Activated naive CD4-positive, alpha-beta T cell treated with Interleukin-2 at 50 U/mL for 16 hours (primary cell): Measurements from ENCODE around the gene RSPRY1.
"Not testable (repeated sequence)": the region's sequence is repeated elsewhere in the genome, so short reads cannot be mapped to it uniquely, and the experiment has no call there.

ENCODE experiments used
- DNase-seq: peaks from one replicate; pipeline ENCODE4 v3.0.0-alpha.2; 2020

RSPRY1 gene

DNA sequence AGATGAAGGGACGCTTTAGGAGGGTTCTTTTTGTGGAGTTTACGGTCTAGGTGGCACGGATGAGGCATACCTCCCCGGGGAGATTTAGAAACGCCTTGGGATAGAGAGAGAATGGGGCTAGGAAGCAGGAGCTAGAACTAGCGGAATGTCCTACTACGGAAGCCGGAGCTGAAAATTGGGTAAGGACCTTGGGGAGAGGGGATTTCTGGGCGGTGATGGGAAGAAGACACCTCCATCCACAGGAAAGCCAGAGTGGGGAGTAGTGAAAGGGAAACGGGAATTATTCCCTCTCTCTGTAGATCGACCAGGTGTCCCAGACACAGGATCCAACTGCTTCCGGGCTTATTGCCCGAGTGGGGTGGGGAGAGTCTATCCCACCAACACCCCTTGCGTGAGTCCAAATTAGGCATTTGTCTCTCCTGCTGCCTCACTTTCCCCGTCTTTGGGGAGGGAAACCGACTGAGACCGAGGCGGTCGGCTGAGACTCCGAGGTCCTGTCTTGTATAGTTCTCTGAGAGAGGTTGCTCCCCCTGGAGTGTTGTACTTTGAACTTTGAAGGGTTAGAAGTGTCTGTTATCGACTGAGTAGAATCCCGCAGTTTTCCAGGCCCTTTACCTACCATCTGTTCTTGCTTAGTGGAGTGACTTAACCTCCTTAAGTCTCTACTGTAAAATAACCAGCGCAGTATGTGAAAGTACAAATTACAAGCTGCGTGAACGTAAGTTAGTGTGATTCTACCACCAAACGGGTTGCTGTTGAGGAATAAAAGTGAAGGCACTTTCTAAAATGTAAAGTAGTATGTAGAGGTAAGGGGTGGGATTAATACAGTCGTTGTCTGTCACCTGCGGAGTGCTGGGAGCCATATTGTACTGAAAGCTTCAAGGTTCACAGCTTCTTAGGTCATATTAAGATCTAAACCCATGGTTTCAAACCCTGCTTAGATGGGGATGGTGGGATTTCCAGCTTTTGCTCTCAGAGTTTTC lies 1.0 kb downstream of the RSPRY1 start:
- peak; percentile 21 for DNase-seq

DNA sequence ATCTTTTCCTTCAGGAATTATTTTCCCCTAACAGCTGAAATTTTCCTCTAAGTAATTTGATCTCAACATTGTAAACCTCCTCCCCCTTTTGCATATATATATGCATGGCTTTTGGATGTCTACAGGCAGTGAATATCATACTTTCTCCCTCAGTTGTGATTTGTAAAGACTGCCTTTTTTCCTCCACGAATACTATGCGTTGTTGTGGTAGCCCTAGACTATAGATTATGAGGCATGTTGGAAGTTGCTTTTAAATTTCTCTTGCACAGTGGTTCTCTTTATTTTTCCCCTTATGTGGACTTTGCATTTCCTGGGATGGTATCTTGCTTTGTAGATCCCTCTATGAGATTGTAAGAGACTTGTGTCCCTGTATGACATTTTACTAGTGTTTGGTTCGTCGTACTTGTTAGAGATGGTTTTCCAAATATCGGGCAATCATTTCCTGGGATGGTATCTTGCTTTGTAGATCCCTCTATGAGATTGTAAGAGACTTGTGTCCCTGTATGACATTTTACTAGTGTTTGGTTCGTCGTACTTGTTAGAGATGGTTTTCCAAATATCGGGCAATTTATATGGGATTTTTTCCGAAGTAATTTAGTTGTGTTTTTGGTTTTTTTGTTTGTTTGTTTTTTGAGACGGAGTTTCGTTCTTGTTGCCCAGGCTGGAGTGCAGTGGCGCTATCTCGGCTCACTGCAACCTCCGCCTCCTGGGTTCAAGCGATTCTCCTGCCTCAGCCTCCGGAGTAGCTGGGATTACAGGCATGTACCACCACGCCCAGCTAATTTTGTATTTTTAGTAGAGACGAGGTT lies 2.0 kb downstream of the RSPRY1 start:
- not testable (repeated sequence) for DNase-seq

DNA sequence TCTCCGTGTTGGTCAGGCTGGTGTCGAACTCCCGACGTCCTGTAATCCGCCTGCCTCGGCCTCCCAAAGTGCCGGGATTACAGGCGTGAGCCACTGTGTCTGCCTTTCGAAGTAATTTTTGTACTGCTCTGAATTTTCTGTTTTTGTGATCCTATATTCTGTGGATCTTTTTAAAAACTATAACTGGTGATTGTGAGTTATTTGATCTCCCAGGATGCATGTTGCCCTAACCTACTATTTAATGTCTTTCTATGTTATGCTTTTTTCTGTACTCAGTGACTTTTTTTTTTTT lies 2.5 kb downstream of the RSPRY1 start:
- no peak for DNase-seq

DNA sequence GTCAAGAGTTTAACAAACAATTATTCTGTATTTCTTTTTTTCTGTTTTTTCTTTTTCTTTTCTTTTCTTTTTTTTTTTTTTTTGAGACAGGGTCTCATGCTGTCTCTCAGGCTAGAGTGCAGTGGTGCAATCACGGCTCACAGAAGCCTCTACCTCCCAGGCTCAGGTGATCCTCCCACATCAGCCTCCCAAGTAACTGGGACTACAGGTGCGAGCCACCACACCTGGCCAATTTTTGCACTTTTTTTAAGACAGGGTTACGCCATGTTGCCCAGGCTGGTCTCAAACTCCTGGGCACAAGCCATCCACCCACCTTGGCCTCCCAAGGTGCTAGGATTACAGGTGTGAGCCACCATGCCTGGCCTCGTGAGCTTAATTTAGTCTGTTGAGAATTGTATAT lies 3.4 kb downstream of the RSPRY1 start:
- not testable (repeated sequence) for DNase-seq

DNA sequence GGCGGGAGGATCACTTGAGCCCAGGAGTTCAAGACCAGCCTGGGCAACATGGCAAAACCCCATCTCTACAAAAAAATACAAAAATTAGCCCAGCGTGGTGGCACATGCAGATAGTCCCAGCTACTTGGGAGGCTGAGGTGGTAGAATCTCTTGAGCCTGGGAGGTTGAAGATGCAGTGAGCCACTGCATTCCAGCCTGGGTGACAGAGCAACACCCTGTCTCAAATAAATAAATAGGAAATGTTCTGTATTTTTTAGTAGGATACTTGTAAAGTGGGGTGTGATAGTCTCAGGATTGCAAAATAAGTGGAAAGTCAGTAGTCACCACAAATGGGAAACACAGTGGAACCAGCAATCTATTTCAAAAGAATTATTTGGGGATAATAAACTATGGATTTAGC lies 4.0 kb downstream of the RSPRY1 start:
- DNase-seq, result no peak

DNA sequence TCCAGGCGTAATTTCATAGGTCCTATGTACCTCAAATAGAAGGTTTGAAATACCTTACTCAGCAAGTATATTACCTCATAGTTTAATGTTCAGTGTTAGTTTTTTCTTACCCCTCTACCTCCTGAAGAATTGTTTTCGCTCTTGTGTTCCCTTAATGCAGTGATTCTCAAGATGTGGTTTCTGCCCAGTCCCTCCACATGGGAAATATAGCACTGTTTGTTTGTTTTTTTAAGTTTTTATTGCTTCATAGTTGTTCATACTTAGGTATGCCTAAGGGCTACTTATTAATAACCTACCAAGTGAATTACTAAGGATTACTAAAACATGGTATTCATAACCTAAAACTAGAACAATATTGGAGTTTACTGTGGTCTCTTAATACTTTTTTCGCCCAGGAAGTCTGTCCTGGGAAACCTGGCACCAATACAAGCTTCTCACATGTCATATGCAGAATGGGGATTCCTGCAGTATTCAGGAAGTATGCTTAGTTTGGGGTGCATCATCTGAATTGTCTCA lies 5.0 kb downstream of the RSPRY1 start:
- DNase-seq, result no peak

DNA sequence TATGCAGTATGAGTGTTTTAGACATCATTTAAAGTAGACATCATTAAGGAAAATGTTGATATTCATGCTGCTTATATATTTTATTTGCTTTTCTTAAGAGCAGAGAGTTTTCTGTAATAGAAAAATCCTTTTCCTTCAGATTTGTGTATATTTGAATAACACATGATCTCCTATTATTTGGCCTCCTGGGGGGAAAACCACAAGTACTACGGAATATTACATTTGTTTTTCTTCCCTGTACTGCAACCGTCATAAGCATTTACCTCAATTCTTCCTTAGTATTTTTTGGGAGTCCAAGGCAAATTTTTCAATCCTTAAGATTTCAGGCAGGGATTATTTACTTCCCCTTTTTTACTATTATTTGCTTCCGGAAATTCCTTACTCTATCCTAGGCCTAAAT lies 6.0 kb downstream of the RSPRY1 start:
- no peak for DNase-seq

DNA sequence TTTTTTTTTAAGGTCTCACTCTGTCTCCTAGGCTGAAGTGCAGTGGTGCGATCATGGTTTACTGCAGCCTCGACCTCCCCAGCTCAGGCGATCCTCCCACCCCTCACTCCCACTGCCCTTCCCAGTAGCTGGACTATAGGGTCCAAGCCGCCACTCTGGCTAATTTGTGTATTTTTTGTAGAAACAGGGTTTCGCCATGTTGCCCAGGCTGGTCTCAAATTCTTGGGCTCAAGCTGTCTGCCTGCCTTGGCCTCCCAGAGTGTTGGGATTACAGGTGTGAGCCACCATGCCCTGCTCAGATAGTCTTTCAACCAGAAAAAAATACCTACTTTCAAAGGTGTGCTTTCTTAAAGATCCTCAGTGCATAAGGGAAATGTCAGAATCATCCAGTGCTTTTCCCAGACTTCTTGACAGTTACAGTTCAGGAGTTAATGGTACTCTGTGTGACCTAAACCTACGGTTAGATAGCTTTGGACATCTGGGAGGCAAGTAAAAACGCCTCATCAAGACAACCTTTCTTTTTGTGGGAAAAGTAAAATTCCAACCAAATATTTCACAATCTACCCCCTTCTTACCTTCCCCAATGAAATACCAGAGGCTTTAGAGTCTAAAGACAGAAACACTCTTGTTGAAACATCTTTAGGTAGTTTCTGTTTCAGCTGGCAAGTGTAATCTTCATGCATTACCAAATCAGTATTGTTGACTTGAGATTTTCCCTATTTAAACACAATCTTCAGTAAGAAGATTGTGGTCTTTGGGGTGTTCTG lies 6.8 kb downstream of the RSPRY1 start:
- no peak for DNase-seq

DNA sequence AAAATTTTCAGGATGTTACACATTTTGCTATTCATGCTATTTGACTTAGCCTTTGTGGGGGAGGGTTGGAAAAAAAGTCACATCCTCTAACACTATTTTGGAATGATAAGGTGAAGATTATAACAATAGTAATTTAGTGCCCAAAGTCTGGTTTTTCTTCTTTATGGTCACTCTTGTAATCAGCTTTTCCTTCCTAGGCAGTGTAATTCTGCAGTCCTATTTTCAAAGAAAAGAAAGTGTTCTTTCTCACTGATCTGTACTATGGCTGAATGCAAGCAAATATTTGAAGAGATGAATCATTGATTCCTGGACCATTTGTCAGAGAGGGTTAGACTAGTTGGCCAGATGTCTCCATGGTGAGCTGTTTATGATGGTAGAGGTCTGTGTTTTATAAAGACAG lies 8.4 kb downstream of the RSPRY1 start:
- no peak for DNase-seq

DNA sequence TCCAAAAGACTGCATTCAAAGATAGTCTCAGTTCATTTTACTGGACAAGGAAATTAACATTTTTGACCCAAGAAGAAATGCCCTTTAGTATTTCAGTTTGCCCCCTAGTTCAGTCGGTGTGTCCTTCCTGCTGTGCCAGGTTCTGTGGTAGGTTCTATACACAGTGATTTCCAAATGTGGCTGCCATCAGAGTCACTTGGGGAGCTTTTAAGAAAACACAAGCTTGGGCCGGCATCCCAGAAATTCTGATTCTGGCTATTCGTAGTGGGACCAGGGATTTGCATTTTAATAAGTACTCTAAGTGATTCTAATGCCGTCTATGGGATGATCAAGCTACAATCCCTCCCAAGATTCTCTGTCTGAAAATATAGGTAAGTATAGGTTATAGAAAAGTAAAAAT lies 10.2 kb downstream of the RSPRY1 start:
- no peak for DNase-seq

DNA sequence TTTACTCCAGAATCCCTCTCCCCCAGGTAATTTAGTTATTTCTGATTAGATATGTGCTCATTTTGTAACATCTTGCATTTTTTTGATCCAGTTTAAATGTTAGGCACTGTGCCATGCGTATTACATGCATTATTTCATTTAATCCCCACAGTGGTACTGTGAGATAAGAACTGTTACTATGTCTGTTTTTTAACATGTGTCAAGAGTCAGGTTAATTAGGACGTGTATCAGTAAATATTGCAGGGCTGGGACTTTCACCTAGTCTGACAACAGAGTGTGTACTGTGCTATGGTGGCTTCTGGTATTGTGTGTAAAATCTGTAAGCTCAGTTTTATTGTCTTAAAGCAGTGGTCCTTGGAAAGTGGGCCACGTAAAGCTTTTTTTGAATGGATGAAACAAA lies 10.6 kb downstream of the RSPRY1 start:
- no peak for DNase-seq

DNA sequence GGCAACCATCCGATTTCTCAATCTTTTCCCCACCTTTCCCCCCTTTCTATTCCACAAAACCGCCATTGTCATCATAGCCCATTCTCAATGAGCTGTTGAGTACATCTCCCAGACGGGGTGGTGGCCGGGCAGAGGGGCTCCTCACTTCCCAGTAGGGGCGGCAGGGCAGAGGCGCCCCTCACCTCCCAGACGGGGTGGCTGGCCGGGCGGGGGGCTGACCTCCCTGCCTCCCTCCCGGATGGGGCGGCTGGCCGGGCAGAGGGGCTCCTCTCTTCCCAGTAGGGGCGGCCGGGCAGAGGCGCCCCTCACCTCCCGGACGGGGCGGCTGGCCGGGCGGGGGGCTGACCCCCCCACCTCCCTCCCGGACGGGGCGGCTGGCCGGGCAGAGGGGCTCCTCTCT lies 14.2 kb downstream of the RSPRY1 start:
- not testable (repeated sequence) for DNase-seq

DNA sequence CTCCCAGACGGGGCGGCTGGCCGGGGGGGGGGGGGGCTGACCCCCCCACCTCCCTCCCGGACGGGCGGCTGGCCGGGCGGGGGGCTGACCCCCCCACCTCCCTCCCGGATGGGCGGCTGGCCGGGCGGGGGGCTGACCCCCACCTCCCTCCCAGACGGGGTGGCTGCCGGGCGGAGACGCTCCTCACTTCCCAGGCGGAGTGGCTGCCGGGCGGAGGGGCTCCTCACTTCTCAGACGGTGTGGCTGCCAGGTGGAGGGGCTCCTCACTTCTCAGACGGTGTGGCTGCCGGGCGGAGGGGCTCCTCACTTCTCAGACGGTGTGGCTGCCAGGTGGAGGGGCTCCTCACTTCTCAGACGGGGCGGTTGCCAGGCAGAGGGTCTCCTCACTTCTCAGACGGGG lies 14.8 kb downstream of the RSPRY1 start:
- not testable (repeated sequence) for DNase-seq

DNA sequence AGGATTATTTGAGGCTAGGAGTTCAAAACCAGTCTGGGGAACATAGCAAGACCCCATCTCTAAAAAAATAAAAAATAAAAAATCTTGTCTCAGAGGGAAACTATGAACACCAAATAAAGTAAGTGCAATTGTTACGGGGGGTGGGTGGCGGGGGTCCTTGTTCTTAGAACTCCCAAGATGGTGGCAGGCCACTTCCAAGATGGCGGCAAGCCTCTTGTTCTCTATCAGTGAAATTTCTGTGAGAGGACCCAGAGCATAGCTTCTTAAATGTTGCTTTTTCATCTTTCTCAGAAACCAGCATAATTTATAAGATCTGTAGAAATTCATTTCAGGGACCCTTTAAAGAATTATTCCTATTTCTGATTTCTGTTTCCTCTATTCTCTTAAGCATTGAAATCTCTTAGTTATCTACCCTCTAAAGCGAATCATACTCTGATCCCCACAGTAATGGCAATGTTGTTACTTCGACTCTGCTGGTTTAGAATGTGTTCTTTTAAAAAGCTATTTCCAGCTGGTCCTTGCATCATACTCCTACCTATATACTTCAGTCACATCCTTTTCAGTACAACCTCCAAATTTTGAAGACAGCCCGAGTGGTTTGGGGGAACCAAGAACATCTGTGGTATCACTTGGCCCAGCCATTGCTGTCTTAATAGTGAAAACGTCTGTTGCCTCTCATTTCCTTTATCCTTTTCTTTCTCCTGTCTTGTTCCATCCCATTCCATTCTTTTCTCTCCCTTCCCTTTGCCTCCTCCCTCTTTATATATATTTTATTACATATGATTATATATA lies 16.2 kb downstream of the RSPRY1 start:
- no peak for DNase-seq

DNA sequence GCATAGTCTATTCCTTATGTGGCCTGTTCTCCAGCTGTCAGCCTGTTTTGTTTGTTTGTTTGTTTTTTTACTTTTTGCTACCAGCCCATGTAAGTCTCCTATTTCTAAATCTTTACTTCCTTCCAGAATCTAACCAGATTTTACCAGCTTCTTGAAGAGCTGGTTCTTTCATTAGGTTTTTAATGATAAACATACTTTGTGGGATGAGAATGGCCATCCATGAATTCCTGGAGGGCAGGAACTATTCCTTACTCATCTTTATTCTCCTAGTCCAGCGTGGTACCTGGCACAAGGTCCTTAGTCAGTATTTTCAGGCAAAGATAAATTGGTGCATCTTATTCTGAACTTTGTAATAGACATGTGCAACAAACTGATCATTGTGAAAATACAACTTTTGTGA lies 17.3 kb downstream of the RSPRY1 start:
- no peak for DNase-seq

DNA sequence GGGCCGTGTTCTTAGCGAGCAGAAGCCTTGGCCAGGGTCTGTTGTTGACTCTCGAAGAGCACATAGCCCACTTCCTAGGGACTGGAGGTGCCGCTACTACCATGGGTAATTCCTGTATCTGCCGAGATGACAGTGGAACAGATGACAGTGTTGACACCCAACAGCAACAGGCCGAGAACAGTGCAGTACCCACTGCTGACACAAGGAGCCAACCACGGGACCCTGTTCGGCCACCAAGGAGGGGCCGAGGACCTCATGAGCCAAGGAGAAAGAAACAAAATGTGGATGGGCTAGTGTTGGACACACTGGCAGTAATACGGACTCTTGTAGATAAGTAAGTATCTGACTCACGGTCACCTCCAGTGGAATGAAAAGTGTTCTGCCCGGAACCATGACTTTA lies 18.5 kb downstream of the RSPRY1 start:
- no peak for DNase-seq

DNA sequence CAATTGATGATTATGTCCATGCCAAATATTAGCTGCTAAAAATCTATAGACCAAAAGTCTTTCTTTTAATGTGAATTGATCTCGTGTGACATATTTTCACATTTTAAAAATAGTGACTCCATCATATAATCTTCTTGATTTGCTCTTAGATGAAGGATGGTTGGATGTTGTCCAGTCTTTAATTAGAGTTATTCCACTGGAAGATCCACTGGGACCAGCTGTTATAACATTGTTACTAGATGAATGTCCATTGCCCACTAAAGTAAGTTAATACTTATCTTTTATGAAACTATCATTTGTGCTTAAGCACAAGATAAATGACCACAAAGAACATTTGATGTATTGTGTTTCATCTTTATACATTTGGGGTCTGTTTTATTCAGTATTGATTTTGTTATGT lies 22.8 kb downstream of the RSPRY1 start:
- DNase-seq, result no peak

DNA sequence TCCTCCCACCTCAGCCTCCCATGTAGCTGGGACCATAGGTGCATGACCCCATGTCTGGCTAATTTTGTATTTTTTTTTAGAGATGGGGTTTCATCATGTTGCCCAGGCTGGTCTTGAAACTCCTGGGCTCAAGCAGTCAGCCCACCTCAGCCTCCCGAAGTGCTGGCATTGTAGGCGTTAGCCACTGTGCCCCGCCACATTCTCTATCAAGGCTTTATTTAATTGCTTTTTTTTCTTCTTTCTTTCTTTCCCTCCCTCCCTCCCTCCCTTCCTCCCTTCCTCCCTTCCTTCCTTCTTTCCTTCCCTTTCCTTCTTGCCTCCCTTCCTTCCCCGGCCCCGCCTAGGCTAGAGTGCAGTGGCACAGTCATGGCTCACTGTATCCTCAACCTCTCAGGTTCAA lies 23.7 kb downstream of the RSPRY1 start:
- no peak for DNase-seq

DNA sequence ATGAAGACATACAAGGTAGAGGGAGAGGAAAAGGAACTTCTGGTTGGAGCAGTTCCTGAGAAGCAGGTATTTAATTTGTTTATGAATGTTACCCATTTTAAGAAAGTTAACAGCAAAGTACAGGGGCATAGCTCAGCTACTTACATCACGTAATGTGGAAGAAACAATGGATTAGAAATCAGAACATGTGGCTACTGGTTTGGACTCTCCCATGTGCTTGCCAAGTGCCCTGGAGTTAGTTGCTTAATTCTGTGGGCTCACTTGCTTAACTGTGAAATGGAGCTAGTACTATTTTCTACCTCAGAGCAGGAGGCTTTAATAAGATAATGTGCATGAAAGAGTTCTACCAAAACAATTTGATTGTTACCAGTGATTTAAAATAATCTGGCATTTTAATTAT lies 27.3 kb downstream of the RSPRY1 start:
- no peak for DNase-seq

DNA sequence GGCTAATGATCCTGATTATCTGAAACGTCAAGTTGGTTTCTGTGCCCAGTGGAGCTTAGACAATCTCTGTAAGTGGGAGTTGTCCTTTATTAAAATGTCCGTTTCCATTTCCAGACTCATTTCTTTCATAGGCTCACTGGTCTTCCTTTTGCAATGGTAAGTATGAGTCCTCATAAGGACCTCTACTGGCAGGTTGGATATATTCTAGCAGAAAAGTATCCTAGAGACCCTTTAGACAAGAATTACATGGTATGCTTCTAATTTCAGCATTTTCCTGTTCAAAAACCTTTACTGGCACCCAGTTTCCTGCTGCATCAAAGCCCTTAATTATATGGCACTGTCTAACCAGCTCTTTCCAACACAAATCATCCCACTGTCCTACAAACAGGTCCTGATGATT lies 30.8 kb downstream of the RSPRY1 start:
- DNase-seq, result no peak

DNA sequence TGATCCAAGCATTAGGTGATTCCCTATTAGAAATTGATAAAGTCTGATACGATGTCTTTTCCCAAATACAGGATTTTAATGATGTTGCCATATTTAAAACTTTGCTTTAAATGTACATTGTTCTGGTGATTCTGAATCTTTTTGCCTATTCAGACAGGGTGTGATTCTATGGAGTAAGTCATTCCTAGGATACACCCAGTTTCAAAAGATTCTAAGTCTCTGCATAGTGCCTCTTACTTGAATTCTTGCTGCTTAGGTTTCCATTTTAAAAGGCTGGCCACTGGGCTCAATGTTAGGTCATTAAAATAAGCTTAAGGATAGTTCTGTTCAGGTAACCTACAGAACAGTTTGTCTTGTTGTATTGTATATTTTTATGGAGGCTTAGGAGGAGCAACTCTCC lies 36.9 kb downstream of the RSPRY1 start:
- no peak for DNase-seq

DNA sequence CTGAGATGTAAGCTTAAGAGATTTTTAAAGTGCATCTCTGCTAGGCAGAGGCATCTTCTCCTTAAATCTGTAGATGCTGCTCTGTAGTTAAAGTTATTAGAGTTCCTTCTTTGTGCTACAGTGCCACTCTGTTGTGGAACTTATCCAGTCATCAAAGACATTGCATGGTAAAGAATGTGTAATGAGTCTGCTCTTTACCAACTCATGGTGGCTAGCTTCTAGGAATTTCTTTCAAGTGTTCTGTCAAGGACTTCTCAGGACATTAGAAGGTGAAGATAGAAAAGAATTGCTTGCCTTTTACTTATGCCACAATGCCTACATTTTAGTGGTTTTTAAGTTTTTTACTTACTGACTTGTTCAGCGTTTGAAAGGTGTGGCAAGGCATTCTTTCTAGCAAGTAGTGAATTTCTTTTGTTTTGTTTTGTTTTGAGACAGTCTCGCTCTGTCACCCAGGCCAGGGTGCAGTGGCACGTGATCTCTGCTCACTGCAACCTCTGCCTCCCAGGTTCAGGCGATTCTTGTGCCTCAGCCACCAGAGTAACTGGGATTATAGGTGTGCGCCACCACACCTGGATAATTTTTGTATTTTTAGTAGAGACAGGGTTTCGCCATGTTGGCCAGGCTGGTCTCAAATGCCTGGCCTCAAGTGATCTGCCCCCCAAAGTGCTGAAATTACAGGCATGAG lies 38.7 kb downstream of the RSPRY1 start:
- DNase-seq, result no peak
